Measurements from ENCODE around the gene RASL11A.

DNA sequence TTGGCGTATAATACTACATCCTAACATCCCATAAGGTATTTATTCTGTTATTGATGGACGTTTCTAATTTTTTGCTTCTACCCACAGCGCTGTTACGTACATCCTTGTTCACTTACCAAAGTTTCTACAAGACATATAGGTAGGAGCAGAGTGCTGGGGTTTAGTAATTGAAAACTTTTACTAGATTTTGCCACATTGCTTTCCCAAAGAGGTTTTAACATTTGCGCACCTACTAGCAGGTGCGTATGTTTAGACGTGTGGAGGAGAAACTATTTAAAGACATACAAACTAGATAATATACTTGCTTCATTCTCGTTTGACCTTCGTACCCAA is 19.8 kb upstream of the RASL11A start:
- TF ChIP-seq ARNTL (CRISPR knock-in tag; IDR thresholded peaks at IDR 0.05; ENCODE audit: borderline replicate concordance, low read depth) (no peak), ZFP30 (CRISPR knock-in tag; IDR thresholded peaks at IDR 0.05) (no peak), ZFP3 (CRISPR knock-in tag; IDR thresholded peaks at IDR 0.05) (no peak), PPARA (CRISPR knock-in tag; IDR thresholded peaks at IDR 0.05; ENCODE audit: borderline replicate concordance) (no peak), TCF4 (CRISPR knock-in tag; IDR thresholded peaks at IDR 0.05; ENCODE audit: borderline replicate concordance) (no peak), CREB5 (CRISPR knock-in tag; IDR thresholded peaks at IDR 0.05; ENCODE audit: low read depth) (no peak), POU6F1 (CRISPR knock-in tag; IDR thresholded peaks at IDR 0.05; ENCODE audit: borderline replicate concordance, low read depth) (no peak), ZNF8 (CRISPR knock-in tag; IDR thresholded peaks at IDR 0.05) (no peak), BACH2 (CRISPR knock-in tag; IDR thresholded peaks at IDR 0.05; ENCODE audit: borderline replicate concordance) (no peak), RARB (CRISPR knock-in tag; IDR thresholded peaks at IDR 0.05) (no peak), ZC3H10 (CRISPR knock-in tag; IDR thresholded peaks at IDR 0.05) (no peak), CSDC2 (CRISPR knock-in tag; IDR thresholded peaks at IDR 0.05) (no peak)
- TF ChIP-seq, protein P1, sequence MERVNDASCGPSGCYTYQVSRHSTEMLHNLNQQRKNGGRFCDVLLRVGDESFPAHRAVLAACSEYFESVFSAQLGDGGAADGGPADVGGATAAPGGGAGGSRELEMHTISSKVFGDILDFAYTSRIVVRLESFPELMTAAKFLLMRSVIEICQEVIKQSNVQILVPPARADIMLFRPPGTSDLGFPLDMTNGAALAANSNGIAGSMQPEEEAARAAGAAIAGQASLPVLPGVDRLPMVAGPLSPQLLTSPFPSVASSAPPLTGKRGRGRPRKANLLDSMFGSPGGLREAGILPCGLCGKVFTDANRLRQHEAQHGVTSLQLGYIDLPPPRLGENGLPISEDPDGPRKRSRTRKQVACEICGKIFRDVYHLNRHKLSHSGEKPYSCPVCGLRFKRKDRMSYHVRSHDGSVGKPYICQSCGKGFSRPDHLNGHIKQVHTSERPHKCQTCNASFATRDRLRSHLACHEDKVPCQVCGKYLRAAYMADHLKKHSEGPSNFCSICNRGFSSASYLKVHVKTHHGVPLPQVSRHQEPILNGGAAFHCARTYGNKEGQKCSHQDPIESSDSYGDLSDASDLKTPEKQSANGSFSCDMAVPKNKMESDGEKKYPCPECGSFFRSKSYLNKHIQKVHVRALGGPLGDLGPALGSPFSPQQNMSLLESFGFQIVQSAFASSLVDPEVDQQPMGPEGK (CRISPR knock-in tag; IDR thresholded peaks at IDR 0.05; ENCODE audit: borderline replicate concordance) = no peak

All from SK-N-SH treated with all-trans-retinoic acid at 6 μM for 48 hours (cell line).